HEK293 (cell line): ENCODE data around the gene DHRS3.
A peak's percentile ranks its signal among the peaks of the same experiment; 100 is the strongest.

ENCODE experiments used
- CTCF ChIP-seq: fragments of 450-650 bp; formaldehyde crosslinking; IDR thresholded peaks from 2 replicates; pipeline ENCODE4 v1.5.1; 2016; ENCODE audit warnings: missing biosample characterization, missing genetic modification characterization
- GLI2 ChIP-seq: fragments of 450-650 bp; formaldehyde crosslinking; IDR thresholded peaks from 2 replicates; pipeline ENCODE4; 2017; ENCODE audit warnings: missing biosample characterization, missing genetic modification characterization, low read depth, borderline replicate concordance
- MEIS1 ChIP-seq: sonication (generic); formaldehyde crosslinking; IDR thresholded peaks from 2 replicates; pipeline ENCODE4 v1.8.1; 2022; ENCODE audit warnings: missing genetic modification reagents, mild to moderate bottlenecking, borderline replicate concordance
- MYNN ChIP-seq: fragments of 450-650 bp; formaldehyde crosslinking; IDR thresholded peaks from 2 replicates; pipeline ENCODE4 v1.5.1; 2016; ENCODE audit warnings: missing biosample characterization, missing genetic modification characterization, borderline replicate concordance
- OSR2 ChIP-seq: fragments of 450-650 bp; formaldehyde crosslinking; IDR thresholded peaks from 2 replicates; pipeline ENCODE4 v1.5.1; 2016; ENCODE audit warnings: missing biosample characterization, missing genetic modification characterization
- SCRT2 ChIP-seq: fragments of 450-650 bp; formaldehyde crosslinking; IDR thresholded peaks from 2 replicates; pipeline ENCODE4 v1.5.1; 2016; ENCODE audit warnings: missing biosample characterization, missing genetic modification characterization
- SETDB1 ChIP-seq: IDR thresholded peaks from one replicate; pipeline ENCODE4 v1.6.1; 2017; ENCODE audit warnings: mild to moderate bottlenecking, low read length, moderate library complexity, mixed read lengths; ENCODE audit not compliant: insufficient read length
- SP2 ChIP-seq: fragments of 450-650 bp; formaldehyde crosslinking; IDR thresholded peaks from 2 replicates; pipeline ENCODE4 v1.5.1; 2016; ENCODE audit warnings: missing biosample characterization, missing genetic modification characterization
- YY1 ChIP-seq: fragments of 450-650 bp; formaldehyde crosslinking; IDR thresholded peaks from 2 replicates; pipeline ENCODE4 v1.5.1; 2018; ENCODE audit warnings: missing biosample characterization, missing genetic modification characterization
- ZBTB1 ChIP-seq: fragments of 450-650 bp; formaldehyde crosslinking; IDR thresholded peaks from 2 replicates; pipeline ENCODE4 v1.5.1; 2016; ENCODE audit warnings: missing biosample characterization, missing genetic modification characterization
- ZBTB10 ChIP-seq: fragments of 450-650 bp; formaldehyde crosslinking; IDR thresholded peaks from 2 replicates; pipeline ENCODE4 v1.5.1; 2016; ENCODE audit warnings: missing biosample characterization, missing genetic modification characterization
- ZEB2 ChIP-seq: fragments of 450-650 bp; formaldehyde crosslinking; IDR thresholded peaks from 2 replicates; pipeline ENCODE4 v1.5.1; 2016; ENCODE audit warnings: missing biosample characterization, missing genetic modification characterization
- ZFHX2 ChIP-seq: fragments of 450-650 bp; formaldehyde crosslinking; conservative IDR thresholded peaks from 2 replicates; pipeline ENCODE4 v1.5.1; 2016; ENCODE audit warnings: missing biosample characterization, missing genetic modification characterization
- ZFP37 ChIP-seq: fragments of 450-650 bp; formaldehyde crosslinking; IDR thresholded peaks from 2 replicates; pipeline ENCODE4 v1.5.1; 2016; ENCODE audit warnings: missing biosample characterization, missing genetic modification characterization
- ZNF133 ChIP-seq: fragments of 450-650 bp; formaldehyde crosslinking; IDR thresholded peaks from 2 replicates; pipeline ENCODE4 v1.5.1; 2016; ENCODE audit warnings: missing biosample characterization, missing genetic modification characterization
- ZNF175 ChIP-seq: fragments of 450-650 bp; formaldehyde crosslinking; IDR thresholded peaks from 2 replicates; pipeline ENCODE4 v1.5.1; 2016; ENCODE audit warnings: missing biosample characterization, missing genetic modification characterization
- ZNF184 ChIP-seq: fragments of 450-650 bp; IDR thresholded peaks from 2 replicates; pipeline ENCODE4 v1.5.1; 2018; ENCODE audit warnings: missing biosample characterization, mild to moderate bottlenecking, missing genetic modification characterization
- ZNF2 ChIP-seq: fragments of 450-650 bp; formaldehyde crosslinking; IDR thresholded peaks from 2 replicates; pipeline ENCODE4 v1.5.1; 2016; ENCODE audit warnings: missing biosample characterization, missing genetic modification characterization
- ZNF211 ChIP-seq: fragments of 450-650 bp; formaldehyde crosslinking; IDR thresholded peaks from 2 replicates; pipeline ENCODE4 v1.5.1; 2016; ENCODE audit warnings: low read depth, missing biosample characterization, missing genetic modification characterization
- ZNF26 ChIP-seq: fragments of 450-650 bp; formaldehyde crosslinking; IDR thresholded peaks from 2 replicates; pipeline ENCODE4 v1.5.1; 2016; ENCODE audit warnings: missing biosample characterization, missing genetic modification characterization
- ZNF302 ChIP-seq: fragments of 450-650 bp; formaldehyde crosslinking; IDR thresholded peaks from 2 replicates; pipeline ENCODE4 v1.5.1; 2016; ENCODE audit warnings: missing biosample characterization, missing genetic modification characterization, low read depth
- ZNF311 ChIP-seq: fragments of 450-650 bp; formaldehyde crosslinking; IDR thresholded peaks from 2 replicates; pipeline ENCODE4 v1.5.1; 2017; ENCODE audit warnings: missing biosample characterization, missing genetic modification characterization, borderline replicate concordance
- ZNF354C ChIP-seq: fragments of 450-650 bp; formaldehyde crosslinking; IDR thresholded peaks from 2 replicates; pipeline ENCODE4 v1.5.1; 2016; ENCODE audit warnings: missing biosample characterization, missing genetic modification characterization, low read depth, borderline replicate concordance
- ZNF37A ChIP-seq: fragments of 450-650 bp; IDR thresholded peaks from 2 replicates; pipeline ENCODE4 v1.5.1; 2018; ENCODE audit warnings: missing biosample characterization, missing genetic modification characterization
- ZNF426 ChIP-seq: fragments of 450-650 bp; formaldehyde crosslinking; IDR thresholded peaks from 2 replicates; pipeline ENCODE4 v1.5.1; 2017; ENCODE audit warnings: missing biosample characterization, missing genetic modification characterization, mild to moderate bottlenecking, inconsistent platforms, moderate library complexity
- ZNF449 ChIP-seq: fragments of 450-650 bp; formaldehyde crosslinking; IDR thresholded peaks from 2 replicates; pipeline ENCODE4 v1.5.1; 2017; ENCODE audit warnings: missing biosample characterization, mild to moderate bottlenecking, missing genetic modification characterization, moderate library complexity
- ZNF48 ChIP-seq: fragments of 450-650 bp; formaldehyde crosslinking; IDR thresholded peaks from 2 replicates; pipeline ENCODE4 v1.5.1; 2016; ENCODE audit warnings: missing biosample characterization, missing genetic modification characterization
- ZNF544 ChIP-seq: fragments of 450-650 bp; formaldehyde crosslinking; IDR thresholded peaks from 2 replicates; pipeline ENCODE4 v1.5.0; 2017; ENCODE audit warnings: missing biosample characterization, missing genetic modification characterization
- ZNF837 ChIP-seq: fragments of 450-650 bp; formaldehyde crosslinking; IDR thresholded peaks from 2 replicates; pipeline ENCODE4 v1.5.1; 2016; ENCODE audit warnings: missing biosample characterization, missing genetic modification characterization
- ZNF843 ChIP-seq: fragments of 450-650 bp; formaldehyde crosslinking; IDR thresholded peaks from 2 replicates; pipeline ENCODE4 v1.5.1; 2016; ENCODE audit warnings: missing biosample characterization, missing genetic modification characterization
- TF ChIP-seq, protein P1 (sequence below): fragments of 450-650 bp; formaldehyde crosslinking; IDR thresholded peaks from 2 replicates; pipeline ENCODE4 v1.5.1; 2016; ENCODE audit warnings: missing biosample characterization, missing genetic modification characterization
- TF ChIP-seq, protein P2 (sequence below): fragments of 450-650 bp; formaldehyde crosslinking; IDR thresholded peaks from 2 replicates; pipeline ENCODE4 v1.5.1; 2016; ENCODE audit warnings: missing biosample characterization, missing genetic modification characterization

The DHRS3 gene

DNA sequence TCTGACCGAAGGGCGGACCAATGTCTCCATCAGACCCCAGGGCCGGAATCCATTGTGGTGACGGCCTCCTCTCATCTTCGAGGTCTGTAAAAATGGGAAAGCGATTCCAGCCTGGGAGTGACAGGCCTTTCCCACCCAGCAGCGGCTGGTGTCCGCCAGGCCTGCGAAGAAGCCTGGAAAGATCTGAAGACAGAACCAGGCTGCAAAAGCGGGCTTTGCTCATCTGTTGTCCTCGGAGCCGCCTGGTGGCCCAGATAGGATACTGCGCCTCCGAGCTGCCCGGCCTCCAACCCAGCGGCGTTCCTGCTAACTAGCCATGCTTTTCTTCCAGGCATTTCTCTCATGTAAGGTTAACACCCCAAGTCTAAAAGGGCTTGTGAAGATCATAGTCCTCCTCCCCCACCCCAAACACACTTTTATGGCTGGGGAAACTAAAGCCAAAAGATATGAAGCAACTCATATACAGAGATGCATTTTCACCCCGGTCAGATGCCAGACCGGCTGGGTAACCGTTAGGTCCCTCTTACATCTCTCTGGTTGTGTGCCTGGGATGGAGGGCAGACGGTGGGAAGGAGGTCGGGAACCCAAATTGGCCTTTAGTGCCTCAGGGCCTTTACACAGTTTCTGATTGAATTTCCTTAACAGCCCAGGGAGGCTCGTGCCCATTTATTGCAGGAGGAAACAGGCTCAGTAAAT, 1.9 kb upstream of the DHRS3 start (continued):
- TF ChIP-seq ZNF184 (tag by site-specific recombination) (peak; percentile 42; the same call in 1 of the 2 replicates), ZNF302 (tag by site-specific recombination) (no peak), ZNF354C (tag by site-specific recombination) (no peak), ZNF837 (tag by site-specific recombination) (no peak), ZNF48 (tag by site-specific recombination) (no peak), OSR2 (tag by site-specific recombination) (no peak), GLI2 (no peak), ZNF544 (tag by site-specific recombination) (no peak), ZNF175 (tag by site-specific recombination) (no peak), ZBTB10 (tag by site-specific recombination) (no peak), ZNF26 (tag by site-specific recombination) (no peak), ZFHX2 (tag by site-specific recombination) (no peak), YY1 (tag by site-specific recombination) (no peak), ZNF211 (tag by site-specific recombination) (no peak), SP2 (tag by site-specific recombination) (no peak), CTCF (tag by site-specific recombination) (peak; percentile 88), MYNN (no peak), SETDB1 (no peak), ZNF37A (tag by site-specific recombination) (no peak), ZNF311 (tag by site-specific recombination) (no peak), ZNF2 (tag by site-specific recombination) (0 out of 2 replicates have a peak, but pooled peaks have one; percentile 50), MEIS1 (CRISPR knock-in tag) (no peak), ZBTB1 (tag by site-specific recombination) (no peak), ZNF133 (no peak), ZNF843 (tag by site-specific recombination) (no peak), ZFP37 (tag by site-specific recombination) (peak; percentile 93), ZEB2 (tag by site-specific recombination) (no peak), ZNF426 (no peak), SCRT2 (tag by site-specific recombination) (no peak), ZNF449 (tag by site-specific recombination) (no peak)
- TF ChIP-seq, protein P1, sequence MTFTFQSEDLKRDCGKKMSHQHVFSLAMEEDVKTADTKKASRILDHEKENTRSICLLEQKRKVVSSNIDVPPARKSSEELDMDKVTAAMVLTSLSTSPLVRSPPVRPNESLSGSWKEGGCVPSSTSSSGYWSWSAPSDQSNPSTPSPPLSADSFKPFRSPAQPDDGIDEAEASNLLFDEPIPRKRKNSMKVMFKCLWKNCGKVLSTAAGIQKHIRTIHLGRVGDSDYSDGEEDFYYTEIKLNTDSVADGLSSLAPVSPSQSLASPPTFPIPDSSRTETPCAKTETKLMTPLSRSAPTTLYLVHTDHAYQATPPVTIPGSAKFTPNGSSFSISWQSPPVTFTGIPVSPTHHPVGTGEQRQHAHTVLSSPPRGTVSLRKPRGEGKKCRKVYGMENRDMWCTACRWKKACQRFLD (tag by site-specific recombination), result no peak
- TF ChIP-seq, protein P2, sequence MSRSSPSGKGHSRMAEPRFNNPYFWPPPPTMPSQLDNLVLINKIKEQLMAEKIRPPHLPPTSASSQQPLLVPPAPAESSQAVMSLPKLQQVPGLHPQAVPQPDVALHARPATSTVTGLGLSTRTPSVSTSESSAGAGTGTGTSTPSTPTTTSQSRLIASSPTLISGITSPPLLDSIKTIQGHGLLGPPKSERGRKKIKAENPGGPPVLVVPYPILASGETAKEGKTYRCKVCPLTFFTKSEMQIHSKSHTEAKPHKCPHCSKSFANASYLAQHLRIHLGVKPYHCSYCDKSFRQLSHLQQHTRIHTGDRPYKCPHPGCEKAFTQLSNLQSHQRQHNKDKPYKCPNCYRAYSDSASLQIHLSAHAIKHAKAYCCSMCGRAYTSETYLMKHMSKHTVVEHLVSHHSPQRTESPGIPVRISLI, result no peak
